Measurements from ENCODE around the gene LCORL.

The LCORL gene

DNA sequence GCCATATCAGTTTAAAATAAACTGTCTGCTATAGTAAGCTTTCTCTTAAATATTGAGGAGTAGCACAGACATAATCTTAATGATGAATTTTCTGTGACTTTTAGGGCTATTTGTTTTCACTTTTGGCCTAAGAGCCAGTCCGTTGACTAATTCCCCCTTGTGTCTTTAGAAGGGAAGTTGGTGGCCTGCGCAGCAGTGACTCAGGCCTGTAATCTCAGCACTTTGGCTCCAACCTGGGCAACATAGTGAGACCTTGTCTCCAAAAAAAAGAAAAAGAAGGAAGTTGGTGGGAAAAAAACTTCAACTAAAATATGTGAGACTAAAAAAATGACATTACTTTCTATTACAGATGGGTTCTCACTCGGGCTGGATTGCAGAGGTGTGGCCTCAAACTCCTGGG, 207.4 kb downstream of the LCORL start:
- no peaks in the 10 kb centered on the region for H3K27me3 ChIP-seq
- H3K27ac ChIP-seq: no peak overlapping the region
- H3K36me3 ChIP-seq: no peaks in the 10 kb centered on the region
- intact Hi-C loops (cut with DNase I; ENCODE audit: low total_unique reads): loop anchor here (5.0 kb wide), 1 partner anchor 208 kb away; the partner anchor contains the start of gene LCORL
- TF ChIP-seq, protein P1, sequence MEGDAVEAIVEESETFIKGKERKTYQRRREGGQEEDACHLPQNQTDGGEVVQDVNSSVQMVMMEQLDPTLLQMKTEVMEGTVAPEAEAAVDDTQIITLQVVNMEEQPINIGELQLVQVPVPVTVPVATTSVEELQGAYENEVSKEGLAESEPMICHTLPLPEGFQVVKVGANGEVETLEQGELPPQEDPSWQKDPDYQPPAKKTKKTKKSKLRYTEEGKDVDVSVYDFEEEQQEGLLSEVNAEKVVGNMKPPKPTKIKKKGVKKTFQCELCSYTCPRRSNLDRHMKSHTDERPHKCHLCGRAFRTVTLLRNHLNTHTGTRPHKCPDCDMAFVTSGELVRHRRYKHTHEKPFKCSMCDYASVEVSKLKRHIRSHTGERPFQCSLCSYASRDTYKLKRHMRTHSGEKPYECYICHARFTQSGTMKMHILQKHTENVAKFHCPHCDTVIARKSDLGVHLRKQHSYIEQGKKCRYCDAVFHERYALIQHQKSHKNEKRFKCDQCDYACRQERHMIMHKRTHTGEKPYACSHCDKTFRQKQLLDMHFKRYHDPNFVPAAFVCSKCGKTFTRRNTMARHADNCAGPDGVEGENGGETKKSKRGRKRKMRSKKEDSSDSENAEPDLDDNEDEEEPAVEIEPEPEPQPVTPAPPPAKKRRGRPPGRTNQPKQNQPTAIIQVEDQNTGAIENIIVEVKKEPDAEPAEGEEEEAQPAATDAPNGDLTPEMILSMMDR (IDR thresholded peaks at IDR 0.05): no peak
- no peak for DNase-seq
- H3K4me1 ChIP-seq: peaks cover 0 to 16% (median 13%) of the 10 kb centered on the region in 4 donors
- H3K9me3 ChIP-seq: no peaks in the 10 kb centered on the region
- H3K4me3 ChIP-seq: no peak overlapping the region

DNA sequence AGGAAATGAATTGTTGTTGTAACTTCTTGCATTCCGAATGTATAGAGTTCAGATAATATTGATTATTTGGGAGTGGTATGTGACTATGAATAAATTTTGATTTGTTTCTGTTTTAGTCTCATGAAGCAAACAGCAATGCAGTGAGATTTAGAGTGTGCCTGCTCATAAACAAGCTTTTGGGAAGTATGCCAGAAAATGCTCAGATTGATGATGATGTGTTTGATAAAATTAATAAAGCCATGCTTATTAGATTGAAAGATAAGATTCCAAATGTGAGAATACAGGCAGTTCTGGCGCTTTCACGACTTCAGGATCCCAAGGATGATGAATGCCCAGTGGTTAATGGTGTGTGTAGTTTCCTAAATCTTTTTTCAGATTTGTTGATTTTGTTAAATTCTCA, 208.8 kb downstream of the LCORL start:
- Histone ChIP-seq H3K9me3 (no peaks in the 10 kb centered on the region), H3K36me3 (no peaks in the 10 kb centered on the region), H3K27ac (no peak overlapping the region), H3K4me1 (peaks cover 0 to 29% (median 24%) of the 10 kb centered on the region in 4 donors), H3K4me3 (no peak overlapping the region), H3K27me3 (no peaks in the 10 kb centered on the region)
- DNase-seq: no peak
- TF ChIP-seq, protein P1 (IDR thresholded peaks at IDR 0.05): no peak
- intact Hi-C loops (cut with DNase I; ENCODE audit: low total_unique reads): loop anchor here (5.0 kb wide), 1 partner anchor 210 kb away; the partner anchor contains the start of gene LCORL

DNA sequence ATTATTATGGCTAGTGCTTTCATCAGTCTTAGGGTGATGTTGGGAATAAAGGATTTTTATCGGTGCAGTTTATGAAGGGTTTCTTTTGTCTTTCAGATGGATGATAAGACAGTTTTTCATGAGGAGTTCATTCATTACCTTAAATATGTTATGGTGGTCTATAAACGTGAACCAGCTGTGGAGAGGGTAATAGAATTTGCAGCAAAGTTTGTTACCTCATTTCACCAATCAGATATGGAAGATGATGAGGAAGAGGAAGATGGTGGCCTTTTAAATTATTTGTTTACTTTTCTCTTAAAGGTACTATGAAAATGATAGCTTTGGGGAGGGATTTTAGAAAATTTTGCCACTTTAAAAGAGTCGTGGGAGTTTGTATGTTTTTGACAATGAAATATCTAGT, 209.4 kb downstream of the LCORL start:
- H3K36me3 ChIP-seq: no peaks in the 10 kb centered on the region
- no peak overlapping the region for H3K4me3 ChIP-seq
- H3K9me3 ChIP-seq: no peaks in the 10 kb centered on the region
- no peak for DNase-seq
- no peaks in the 10 kb centered on the region for H3K27me3 ChIP-seq
- intact Hi-C loops (cut with DNase I; ENCODE audit: low total_unique reads): loop anchor here (5.0 kb wide), 1 partner anchor 210 kb away; the partner anchor contains the start of gene LCORL
- H3K27ac ChIP-seq: no peak overlapping the region
- H3K4me1 ChIP-seq: peaks cover 0 to 35% (median 30%) of the 10 kb centered on the region in 4 donors
- TF ChIP-seq, protein P1 (IDR thresholded peaks at IDR 0.05): no peak

DNA sequence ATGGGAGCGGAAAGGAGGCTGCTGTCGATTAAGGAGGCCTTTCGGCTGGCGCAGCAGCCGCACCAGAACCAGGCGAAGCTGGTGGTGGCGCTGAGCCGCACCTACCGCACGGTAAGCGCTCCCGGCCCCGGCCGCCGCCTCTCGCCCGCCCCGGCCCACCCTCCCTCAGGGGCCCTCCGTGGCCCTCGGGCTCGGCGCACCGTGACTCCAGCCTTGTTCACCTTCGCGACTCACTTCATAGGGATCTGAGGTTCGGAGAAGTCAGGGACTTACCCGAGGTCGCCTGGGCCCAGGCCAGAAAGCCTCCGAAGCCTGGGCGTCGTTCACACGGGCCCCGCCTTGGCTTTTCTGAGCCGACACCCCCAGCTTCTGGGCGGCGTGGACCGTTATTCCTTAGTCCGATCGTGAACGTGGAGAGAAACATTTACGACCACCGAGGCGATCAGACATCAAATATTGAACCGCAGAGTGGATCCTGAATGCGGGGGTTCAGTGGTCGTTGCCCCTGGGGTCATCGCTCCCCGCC, 210.4 kb downstream of the LCORL start:
- Histone ChIP-seq H3K4me3 (peak overlapping the region; percentile 80 to 94), H3K36me3 (no peaks in the 10 kb centered on the region), H3K4me1 (peaks cover 0 to 44% (median 30%) of the 10 kb centered on the region in 4 donors), H3K27me3 (no peaks in the 10 kb centered on the region), H3K27ac (no peak overlapping the region), H3K9me3 (no peaks in the 10 kb centered on the region)
- TF ChIP-seq, protein P1 (IDR thresholded peaks at IDR 0.05): no peak
- intact Hi-C loops (cut with DNase I; ENCODE audit: low total_unique reads): loop anchor here (2.0 to 5.0 kb wide), 2 partner anchors 211 to 234 kb away; partner anchors contain the start of genes LAP3 and LCORL
- no peak for DNase-seq

DNA sequence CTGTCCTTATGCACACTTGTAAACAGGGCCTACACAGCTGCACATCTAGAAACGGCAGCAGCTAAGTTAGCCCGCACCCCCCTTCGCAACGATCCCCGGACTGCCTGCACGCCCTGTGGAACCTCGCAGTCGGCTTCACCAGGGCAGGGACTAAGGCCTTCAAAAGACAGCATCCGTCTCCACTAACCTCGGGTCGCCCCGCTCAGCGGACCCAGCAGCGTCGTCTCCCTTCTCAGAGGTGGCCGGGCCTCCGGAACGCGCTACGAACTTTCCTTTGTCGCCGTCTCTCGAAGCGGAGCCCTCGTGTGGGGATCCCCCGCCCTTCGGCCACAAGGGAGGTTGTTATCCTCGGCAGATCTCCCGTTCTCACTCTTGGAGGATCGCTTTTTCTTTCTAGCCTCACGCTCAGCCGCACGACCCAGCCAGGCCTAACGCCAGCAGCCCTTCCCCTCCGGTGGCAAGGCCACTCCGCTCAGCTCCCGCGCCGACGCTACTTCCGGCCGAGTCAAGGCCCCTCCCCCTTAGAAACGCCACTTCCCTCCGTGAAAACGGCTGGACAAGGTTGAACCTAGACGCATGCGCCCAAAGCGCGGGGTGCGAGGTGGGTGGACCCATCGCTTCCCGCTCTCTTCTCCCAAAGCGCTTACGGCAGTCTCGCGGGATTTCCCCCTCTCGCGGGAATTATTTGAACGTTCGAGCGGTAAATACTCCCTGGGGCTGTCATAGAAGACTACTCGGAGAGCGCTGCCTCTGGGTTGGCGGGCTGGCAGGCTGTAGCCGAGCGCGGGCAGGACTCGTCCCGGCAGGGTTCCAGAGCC, 211.1 kb downstream of the LCORL start, which contains the start of the genes DCAF16 and NCAPG:
Gene DCAF16 (minus strand): TSS at position 498 of the 818 bp plus-strand sequence. CDS start 6,616 bp downstream, outside the sequence.
Gene NCAPG (plus strand): TSS at position 720 of the 818 bp plus-strand sequence. CDS start 99 bp downstream, outside the sequence.
- TF ChIP-seq, protein P1 (IDR thresholded peaks at IDR 0.05): no peak
- H3K27ac ChIP-seq: peak within 1 kb of the TSS; percentile 93 to 97
- H3K9me3 ChIP-seq: no peaks in the 10 kb centered on the region
- H3K4me3 ChIP-seq: peak within 1 kb of the TSS; percentile 80 to 94
- intact Hi-C loops (cut with DNase I; ENCODE audit: low total_unique reads): loop anchor here (2.0 to 5.0 kb wide), 2 partner anchors 212 to 234 kb away; partner anchors contain the start of genes LAP3 and LCORL
- peak; percentile 98 to 100 for DNase-seq
- H3K36me3 ChIP-seq: no peaks in the 10 kb centered on the region
- H3K4me1 ChIP-seq: peaks cover 0 to 51% (median 32%) of the 10 kb centered on the region in 4 donors
- H3K27me3 ChIP-seq: no peaks in the 10 kb centered on the region
